Activated T-helper 17 cell treated with anti-CD3 and anti-CD28 coated beads, Interleukin-2, amount 50 U/mL, for 72 hours (primary cell): Measurements from ENCODE around the gene ZNF549. TPM values are rescaled to one million over a fixed set of nuclear protein-coding genes. Genes with fewer than 3 reads are reported as not detected.
"Not testable (repeated sequence)": the region's sequence is repeated elsewhere in the genome, so short reads cannot be mapped to it uniquely, and the experiment has no call there.

ENCODE experiments used
- ATAC-seq: fragments of 150-1000 bp; cut with Tn5 transposase; replicated peaks from 2 replicates; pipeline ENCODE4 v1.10.0; 2021; ENCODE audit warnings: mild to moderate bottlenecking, moderate library complexity
- H3K27ac Mint-ChIP-seq: one replicate; pipeline ENCODE4 v1.8.0; 2022; ENCODE audit warnings: mixed read lengths
- H3K27me3 Mint-ChIP-seq: one replicate; pipeline ENCODE4 v1.8.0; 2022; ENCODE audit warnings: mixed read lengths
- H3K36me3 Mint-ChIP-seq: one replicate; pipeline ENCODE4 v1.8.0; 2022; ENCODE audit warnings: low read depth, mild to moderate bottlenecking, mixed read lengths
- H3K4me1 Mint-ChIP-seq: one replicate; pipeline ENCODE4 v1.8.0; 2022; ENCODE audit warnings: mixed read lengths
- H3K4me3 Mint-ChIP-seq: one replicate; pipeline ENCODE4 v1.8.0; 2022; ENCODE audit warnings: mild to moderate bottlenecking, mixed read lengths
- H3K9me3 Mint-ChIP-seq: one replicate; pipeline ENCODE4 v1.8.0; 2022; ENCODE audit warnings: mixed read lengths
- total RNA-seq, 2 donors: library from RNA; stranded (reverse); gene quantifications; one replicate each; pipeline ENCODE4 v1.2.3, GENCODE V29; 2022

Gene ZNF549
- total RNA-seq: 1 to 10 TPM; 3.2 to 4.9 TPM

DNA sequence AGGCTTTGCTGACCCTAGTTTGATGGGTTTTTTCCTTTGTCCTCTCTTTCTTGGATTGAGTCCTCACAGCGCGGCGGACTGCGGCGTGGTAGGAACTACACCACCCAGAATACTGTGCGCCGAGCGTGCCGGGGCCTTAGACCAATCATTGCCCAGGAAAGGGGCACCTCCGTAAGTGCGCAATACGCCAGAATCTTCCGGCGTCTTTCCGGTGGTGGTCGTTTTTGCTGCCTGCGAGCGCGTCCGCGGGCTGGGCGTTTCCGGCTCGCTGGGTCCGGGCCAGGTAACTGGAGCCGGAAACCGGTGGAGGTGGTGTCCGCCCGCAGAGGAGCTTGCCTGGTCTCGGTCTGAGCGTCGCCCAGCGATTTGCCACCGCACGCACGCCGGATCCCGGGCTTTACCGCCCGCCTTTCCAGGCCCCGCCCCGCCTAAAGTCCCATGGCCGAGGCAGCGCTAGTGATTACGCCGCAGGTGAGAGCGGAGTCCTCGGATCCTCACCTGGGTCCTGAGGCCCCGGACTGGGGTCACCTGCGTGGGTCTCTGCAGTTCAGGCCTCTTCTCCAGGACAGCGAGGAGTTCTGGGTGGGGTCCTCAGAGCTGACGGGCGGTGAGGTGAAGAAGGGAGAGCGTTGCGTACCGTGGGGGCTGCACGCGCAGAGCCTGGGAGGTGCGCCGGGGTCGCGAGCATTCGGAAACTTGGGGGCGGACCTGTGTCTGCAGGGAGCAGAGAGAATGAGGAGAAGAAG is at the start of gene ZNF549:
Gene ZNF549, plus strand, starts transcription at position 221 of the 746 bp plus-strand sequence. Its CDS starts 218 bp downstream, at position 439.
- Mint-ChIP-seq H3K36me3 (peaks cover 26% of the 10 kb centered on the region), H3K27me3 (no peaks in the 10 kb centered on the region), H3K4me1 (peaks cover 12% of the 10 kb centered on the region), H3K9me3 (peaks cover 10% of the 10 kb centered on the region), H3K27ac (peak within 1 kb of the TSS; percentile 92), H3K4me3 (peak within 1 kb of the TSS; percentile 96)
- ATAC-seq: peak; percentile 100

DNA sequence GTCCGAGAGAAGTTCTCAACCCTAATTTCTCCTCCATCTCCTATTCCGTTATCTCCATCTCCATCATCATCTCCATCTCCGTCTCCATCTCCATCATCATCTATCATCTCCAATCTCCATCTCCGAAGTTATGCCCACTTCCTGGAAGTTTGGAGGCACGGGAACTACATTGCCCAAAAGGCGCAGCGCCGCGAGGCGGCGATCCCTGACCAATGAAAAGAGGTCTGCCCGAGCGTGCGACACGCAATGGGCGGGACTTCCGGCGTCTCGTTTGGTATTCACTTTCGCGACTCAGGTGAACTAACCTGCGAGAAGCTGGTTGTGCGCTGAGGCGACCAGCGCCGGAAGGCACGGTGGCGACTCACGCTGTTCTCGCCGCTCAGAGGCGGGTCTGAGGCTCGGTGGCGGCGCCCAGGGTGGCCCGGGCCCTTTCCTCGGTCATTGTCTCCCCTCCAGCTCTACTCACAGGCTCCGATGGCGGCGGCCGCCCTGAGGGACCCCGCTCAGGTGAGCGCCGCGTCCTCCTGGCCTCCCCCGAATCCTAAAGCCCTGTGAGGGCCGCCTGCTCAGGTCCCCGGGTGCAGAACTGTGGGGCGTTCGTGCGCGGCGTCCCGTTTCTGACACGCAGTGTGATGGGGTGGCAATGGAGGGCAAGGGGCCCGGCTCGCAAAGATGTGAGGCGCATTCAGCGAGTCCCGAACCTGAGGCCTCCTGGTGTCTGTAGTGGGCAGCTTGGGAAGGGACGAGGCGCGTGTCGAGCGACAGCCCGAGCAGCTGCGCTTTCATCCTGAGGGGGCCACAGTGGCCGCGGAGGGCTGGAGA is 39.5 kb upstream of the ZNF549 start, which contains the start of gene ZNF419:
Gene ZNF419, plus strand, starts transcription at position 274 of the 822 bp plus-strand sequence. Its CDS starts 201 bp downstream, at position 475.
- Mint-ChIP-seq H3K27ac (peak within 1 kb of the TSS; percentile 54), H3K4me1 (peaks cover 15% of the 10 kb centered on the region), H3K36me3 (peaks cover 38% of the 10 kb centered on the region), H3K4me3 (peak within 1 kb of the TSS; percentile 68), H3K9me3 (peaks cover 16% of the 10 kb centered on the region)
- peak; percentile 100 for ATAC-seq
- H3K27me3 Mint-ChIP-seq: not testable (repeated sequence)

DNA sequence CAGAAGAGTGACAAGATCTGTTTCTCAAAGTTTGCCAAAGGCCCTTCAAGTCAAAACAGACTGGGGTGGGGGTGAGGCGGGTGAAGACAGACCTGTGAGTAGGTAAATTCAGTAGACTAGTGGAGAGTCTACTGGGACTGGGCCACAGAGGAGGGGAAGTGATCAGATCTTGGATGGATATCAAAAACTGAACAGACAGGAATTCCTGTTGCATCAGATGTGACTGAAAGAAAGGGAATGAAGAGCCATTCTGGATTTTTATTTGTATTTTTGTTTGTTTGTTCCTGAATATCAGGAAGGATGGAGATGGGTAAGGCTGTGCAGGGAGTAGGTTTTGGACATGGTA is 38.9 kb upstream of the ZNF549 start:
- ATAC-seq: not testable (repeated sequence)

DNA sequence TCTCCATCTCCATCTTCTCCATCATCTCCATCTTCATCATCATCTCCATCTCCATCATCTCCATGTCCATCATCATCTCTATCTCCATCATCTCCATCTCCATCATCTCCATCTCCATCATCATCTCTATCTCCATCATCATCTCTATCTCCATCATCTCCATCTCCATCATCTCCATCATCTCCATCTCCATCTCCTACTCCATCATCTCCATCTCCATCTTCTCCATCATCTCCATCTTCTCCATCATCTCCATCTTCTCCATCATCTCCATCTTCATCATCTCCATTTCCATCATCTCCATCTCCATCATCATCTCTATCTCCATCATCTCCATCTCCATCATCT is 27.9 kb upstream of the ZNF549 start:
- H3K27ac Mint-ChIP-seq: peak overlapping the region; percentile 70
- H3K4me3 Mint-ChIP-seq: peak overlapping the region; percentile 58
- H3K4me1 Mint-ChIP-seq: peaks cover 17% of the 10 kb centered on the region
- H3K9me3 Mint-ChIP-seq: peaks cover 20% of the 10 kb centered on the region
- peaks cover 48% of the 10 kb centered on the region for H3K36me3 Mint-ChIP-seq
- not testable (repeated sequence) for H3K27me3 Mint-ChIP-seq, ATAC-seq

More for the DNA sequence above, 38.9 kb upstream of the ZNF549 start:
- H3K27me3 Mint-ChIP-seq: not testable (repeated sequence)
- Mint-ChIP-seq H3K4me1 (peaks cover 15% of the 10 kb centered on the region), H3K4me3 (peak overlapping the region; percentile 68), H3K36me3 (peaks cover 44% of the 10 kb centered on the region), H3K9me3 (peaks cover 21% of the 10 kb centered on the region), H3K27ac (peak overlapping the region; percentile 28)

GRCh38 chr19:57499680-57500395 is 27.3 kb upstream of the ZNF549 start, which contains the start of gene ZNF773:
Gene ZNF773, plus strand, starts transcription at chr19:57499938. Its CDS starts 143 bp downstream, at chr19:57500081.
- Mint-ChIP-seq H3K27ac (peak within 1 kb of the TSS; percentile 70), H3K4me1 (peaks cover 17% of the 10 kb centered on the region), H3K9me3 (peaks cover 20% of the 10 kb centered on the region), H3K36me3 (peaks cover 47% of the 10 kb centered on the region), H3K4me3 (peak within 1 kb of the TSS; percentile 58)
- H3K27me3 Mint-ChIP-seq: not testable (repeated sequence)
- peak; percentile 100 for ATAC-seq

DNA sequence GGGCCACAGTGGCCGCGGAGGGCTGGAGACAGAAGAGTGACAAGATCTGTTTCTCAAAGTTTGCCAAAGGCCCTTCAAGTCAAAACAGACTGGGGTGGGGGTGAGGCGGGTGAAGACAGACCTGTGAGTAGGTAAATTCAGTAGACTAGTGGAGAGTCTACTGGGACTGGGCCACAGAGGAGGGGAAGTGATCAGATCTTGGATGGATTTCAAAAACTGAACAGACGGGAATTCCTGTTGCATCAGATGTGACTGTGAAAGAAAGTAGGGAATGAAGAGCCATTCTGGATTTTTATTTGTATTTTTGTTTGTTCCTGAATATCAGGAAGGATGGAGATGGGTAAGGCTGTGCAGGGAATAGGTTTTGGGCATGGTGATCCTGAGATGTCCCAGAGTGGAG is 26.8 kb upstream of the ZNF549 start:
- peak overlapping the region; percentile 58 for H3K4me3 Mint-ChIP-seq
- H3K27ac Mint-ChIP-seq: peak overlapping the region; percentile 70
- ATAC-seq, H3K27me3 Mint-ChIP-seq: not testable (repeated sequence)
- peaks cover 47% of the 10 kb centered on the region for H3K36me3 Mint-ChIP-seq
- peaks cover 17% of the 10 kb centered on the region for H3K4me1 Mint-ChIP-seq
- peaks cover 20% of the 10 kb centered on the region for H3K9me3 Mint-ChIP-seq

DNA sequence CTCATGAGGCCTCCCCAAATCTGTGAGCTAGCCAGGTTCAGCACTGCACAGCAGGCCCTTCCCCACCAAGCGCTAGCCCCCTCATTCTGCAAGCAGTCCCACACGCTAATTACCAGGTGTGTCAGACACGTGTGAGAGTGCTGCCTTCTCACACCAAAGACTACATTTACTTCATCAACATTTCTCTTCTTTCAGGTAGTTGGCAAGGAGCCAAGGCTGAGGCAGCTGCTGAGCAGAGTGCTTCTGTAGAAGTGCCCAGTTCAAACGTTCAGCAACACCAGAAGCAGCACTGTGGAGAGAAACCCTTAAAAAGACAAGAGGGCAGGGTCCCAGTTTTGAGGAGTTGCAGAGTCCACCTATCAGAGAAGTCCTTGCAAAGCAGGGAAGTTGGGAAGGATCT is 21.0 kb upstream of the ZNF549 start:
- H3K27ac Mint-ChIP-seq: no peak overlapping the region
- no peaks in the 10 kb centered on the region for H3K27me3 Mint-ChIP-seq
- H3K36me3 Mint-ChIP-seq: peaks cover 74% of the 10 kb centered on the region
- H3K4me3 Mint-ChIP-seq: no peak overlapping the region
- peaks cover 29% of the 10 kb centered on the region for H3K9me3 Mint-ChIP-seq
- peaks cover 3% of the 10 kb centered on the region for H3K4me1 Mint-ChIP-seq
- no peak for ATAC-seq

- no peak overlapping the region for H3K4me3 Mint-ChIP-seq
- no peaks in the 10 kb centered on the region for H3K4me1 Mint-ChIP-seq
- peaks cover 28% of the 10 kb centered on the region for H3K36me3 Mint-ChIP-seq
- no peaks in the 10 kb centered on the region for H3K27me3 Mint-ChIP-seq
- H3K27ac Mint-ChIP-seq: no peak overlapping the region
- no peak for ATAC-seq
- H3K9me3 Mint-ChIP-seq: peaks cover 37% of the 10 kb centered on the region
These were observed 15.7 kb upstream of the ZNF549 start for GRCh38 chr19:57511484-57511883.

DNA sequence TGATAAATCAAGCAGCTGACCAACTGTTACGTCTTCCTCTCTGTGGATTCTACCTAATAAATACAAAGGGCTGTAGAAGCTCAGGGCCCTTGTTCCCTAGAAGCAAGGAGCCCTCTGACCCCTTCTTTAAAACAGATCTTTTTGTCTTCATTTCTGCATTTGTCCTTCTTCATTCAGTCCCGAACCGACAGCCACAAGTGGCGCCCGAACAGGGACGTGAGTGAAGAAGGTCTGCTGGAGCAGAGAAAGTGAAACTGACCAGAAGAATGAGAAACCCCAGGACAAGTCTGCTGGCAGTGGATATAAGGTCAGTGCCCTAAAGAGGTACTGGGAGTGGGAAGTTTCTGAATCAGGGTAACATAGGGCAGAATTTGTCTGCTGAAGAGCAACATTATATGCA is 14.3 kb upstream of the ZNF549 start:
- peaks cover 15% of the 10 kb centered on the region for H3K36me3 Mint-ChIP-seq
- H3K9me3 Mint-ChIP-seq: peaks cover 40% of the 10 kb centered on the region

DNA sequence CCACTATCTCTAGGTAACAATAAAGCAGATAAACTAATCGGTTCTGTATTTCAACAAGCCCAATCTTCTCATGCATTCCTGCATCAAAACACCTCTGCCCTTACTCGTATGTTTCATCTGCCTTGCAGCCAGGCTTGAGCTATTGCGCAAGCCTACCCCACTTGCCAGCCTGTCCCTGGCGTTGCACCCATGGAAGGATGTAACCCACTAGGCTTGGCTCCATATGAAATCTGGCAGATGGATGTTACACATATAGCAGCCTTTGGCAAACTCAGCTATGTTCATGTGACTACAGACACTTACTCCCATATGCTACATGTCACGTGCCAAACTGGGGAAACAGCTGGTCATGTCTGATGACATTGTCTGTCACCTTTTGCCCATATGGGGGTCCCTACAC is 11.9 kb upstream of the ZNF549 start:
- peaks cover 34% of the 10 kb centered on the region for H3K9me3 Mint-ChIP-seq
- no peak for ATAC-seq
- no peaks in the 10 kb centered on the region for H3K4me1 Mint-ChIP-seq
- H3K27ac Mint-ChIP-seq: no peak overlapping the region
- no peaks in the 10 kb centered on the region for H3K36me3 Mint-ChIP-seq
- H3K4me3 Mint-ChIP-seq: no peak overlapping the region
- no peaks in the 10 kb centered on the region for H3K27me3 Mint-ChIP-seq

More for the DNA sequence above, 14.3 kb upstream of the ZNF549 start:
- Mint-ChIP-seq H3K27me3 (no peaks in the 10 kb centered on the region), H3K4me1 (no peaks in the 10 kb centered on the region), H3K4me3 (no peak overlapping the region), H3K27ac (no peak overlapping the region)
- no peak for ATAC-seq

GRCh38 chr19:57518021-57518420 is 9.1 kb upstream of the ZNF549 start:
- not testable (repeated sequence) for ATAC-seq, H3K36me3 Mint-ChIP-seq, H3K4me1 Mint-ChIP-seq, H3K27me3 Mint-ChIP-seq, H3K27ac Mint-ChIP-seq, H3K4me3 Mint-ChIP-seq
- peaks cover 34% of the 10 kb centered on the region for H3K9me3 Mint-ChIP-seq

DNA sequence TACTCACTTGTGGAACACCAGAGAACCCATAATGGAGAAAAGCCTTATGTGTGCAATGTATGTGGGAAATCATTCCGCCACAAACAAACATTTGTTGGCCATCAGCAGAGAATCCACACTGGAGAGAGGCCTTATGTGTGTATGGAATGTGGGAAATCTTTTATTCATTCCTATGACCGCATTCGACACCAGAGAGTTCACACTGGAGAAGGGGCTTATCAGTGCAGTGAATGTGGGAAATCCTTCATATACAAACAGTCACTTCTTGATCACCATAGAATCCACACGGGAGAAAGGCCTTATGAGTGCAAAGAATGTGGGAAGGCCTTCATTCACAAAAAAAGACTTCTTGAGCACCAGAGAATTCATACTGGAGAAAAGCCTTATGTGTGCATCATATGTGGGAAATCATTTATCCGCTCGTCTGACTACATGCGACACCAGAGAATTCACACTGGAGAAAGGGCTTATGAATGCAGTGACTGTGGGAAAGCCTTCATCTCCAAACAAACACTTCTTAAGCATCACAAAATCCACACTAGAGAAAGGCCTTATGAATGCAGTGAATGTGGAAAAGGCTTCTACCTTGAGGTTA is 10.9 kb downstream of the ZNF549 start:
- Mint-ChIP-seq H3K27me3 (no peaks in the 10 kb centered on the region), H3K36me3 (peaks cover 100% of the 10 kb centered on the region), H3K4me3 (no peak overlapping the region), H3K9me3 (peaks cover 55% of the 10 kb centered on the region), H3K27ac (no peak overlapping the region), H3K4me1 (no peaks in the 10 kb centered on the region)
- no peak for ATAC-seq

- ATAC-seq: no peak
- no peaks in the 10 kb centered on the region for H3K27me3 Mint-ChIP-seq
- no peak overlapping the region for H3K4me3 Mint-ChIP-seq
- peaks cover 49% of the 10 kb centered on the region for H3K9me3 Mint-ChIP-seq
- no peak overlapping the region for H3K27ac Mint-ChIP-seq
- H3K4me1 Mint-ChIP-seq: no peaks in the 10 kb centered on the region
- peaks cover 95% of the 10 kb centered on the region for H3K36me3 Mint-ChIP-seq
These were observed 19.4 kb downstream of the ZNF549 start for GRCh38 chr19:57546513-57546912.

DNA sequence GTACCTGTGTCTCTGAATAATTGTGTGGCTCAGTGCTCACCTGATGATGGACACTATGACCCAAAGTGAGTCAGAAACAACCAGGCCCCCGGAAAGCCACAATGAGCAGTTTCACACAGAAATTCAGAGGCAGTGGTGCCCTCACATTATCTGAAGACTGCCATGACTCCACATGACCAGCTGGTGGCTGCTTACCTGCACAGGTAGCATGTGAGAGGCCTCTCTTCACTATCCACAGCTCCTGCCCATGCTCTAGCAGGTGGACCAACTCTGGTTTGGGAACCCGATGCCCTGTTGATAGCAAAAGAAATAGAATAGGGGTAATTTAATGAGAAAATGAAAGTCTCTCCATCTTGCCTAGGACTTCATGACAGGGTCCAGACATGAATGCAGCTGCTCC is 25.3 kb downstream of the ZNF549 start:
- no peak overlapping the region for H3K4me3 Mint-ChIP-seq
- H3K4me1 Mint-ChIP-seq: peaks cover 2% of the 10 kb centered on the region
- no peaks in the 10 kb centered on the region for H3K27me3 Mint-ChIP-seq
- H3K36me3 Mint-ChIP-seq: peaks cover 90% of the 10 kb centered on the region
- H3K9me3 Mint-ChIP-seq: peaks cover 39% of the 10 kb centered on the region
- H3K27ac Mint-ChIP-seq: no peak overlapping the region
- no peak for ATAC-seq
